GM21360 (cell line): Measurements from ENCODE around the gene TTC27.

ENCODE experiments used
- ATAC-seq: cut with Tn5 transposase; IDR thresholded peaks from one replicate; pipeline ENCODE4 v1.9.1; 2021; ENCODE audit warnings: mild to moderate bottlenecking, moderate library complexity; ENCODE audit not compliant: unreplicated experiment

The TTC27 gene

GRCh38 chr2:32666704-32667103 is 38.9 kb downstream of the TTC27 start:
- ATAC-seq, result no peak

- no peak for ATAC-seq
Measured at GRCh38 chr2:32668254-32668653, 40.4 kb downstream of the TTC27 start.

GRCh38 chr2:32671885-32672533 is 44.2 kb downstream of the TTC27 start:
- no peak for ATAC-seq

- ATAC-seq, result no peak
Measured at GRCh38 chr2:32678825-32679224, 51.0 kb downstream of the TTC27 start.

DNA sequence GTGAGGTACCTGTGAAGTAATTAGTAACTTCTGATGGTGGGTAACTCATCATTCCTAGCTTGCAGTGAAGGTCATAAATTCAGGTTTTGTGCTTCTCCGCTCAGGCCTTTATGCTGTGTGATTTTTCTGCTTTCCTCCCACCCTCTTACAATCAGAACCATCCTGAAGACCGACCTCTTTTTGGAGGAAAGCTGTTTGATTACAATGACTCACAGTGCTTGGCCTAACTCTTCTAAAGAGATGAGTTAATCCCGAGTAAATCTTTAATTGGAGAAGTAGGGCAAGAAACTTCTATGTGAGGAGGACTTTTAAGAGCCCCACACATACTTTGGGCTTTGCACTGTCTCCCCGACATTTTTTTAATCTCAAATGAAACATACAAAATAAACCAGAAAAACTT is 53.1 kb downstream of the TTC27 start:
- ATAC-seq, result no peak

DNA sequence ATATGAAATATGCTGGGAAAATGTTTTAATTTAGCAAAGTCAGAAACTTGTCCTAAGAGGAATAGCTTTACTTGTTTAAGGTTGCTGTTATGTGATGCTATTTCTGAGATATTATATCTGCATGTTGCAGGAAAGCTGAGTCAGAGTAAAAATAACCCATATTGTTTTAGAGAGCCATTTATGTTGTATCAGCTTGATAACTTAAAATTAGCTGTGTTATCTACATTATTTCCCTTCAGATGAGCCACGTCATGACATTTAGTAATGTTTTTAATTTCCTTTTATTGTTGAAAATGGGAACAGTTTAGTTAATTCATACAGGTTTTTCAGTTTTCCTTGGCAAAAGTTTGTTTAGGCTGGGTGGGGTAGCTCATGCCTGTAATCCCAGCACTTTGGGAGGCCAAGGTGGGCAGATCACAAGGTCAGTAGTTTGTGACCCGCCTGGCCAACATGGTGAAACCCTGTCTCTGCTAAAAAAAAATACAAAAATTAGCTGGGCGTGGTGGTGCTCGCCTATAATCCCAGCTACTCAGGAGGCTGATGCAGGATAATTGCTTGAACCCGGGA is 55.8 kb downstream of the TTC27 start:
- ATAC-seq, result no peak

- ATAC-seq, result no peak
Measured at GRCh38 chr2:32688541-32688940, 60.7 kb downstream of the TTC27 start.

GRCh38 chr2:32691678-32692077 is 63.8 kb downstream of the TTC27 start:
- ATAC-seq, result no peak

GRCh38 chr2:32696439-32696838 is 68.6 kb downstream of the TTC27 start:
- no peak for ATAC-seq

GRCh38 chr2:32697156-32697555 is 69.3 kb downstream of the TTC27 start:
- no peak for ATAC-seq

- ATAC-seq, result no peak
Measured at GRCh38 chr2:32699151-32699550, 71.3 kb downstream of the TTC27 start.

- ATAC-seq, result no peak
Measured at GRCh38 chr2:32701806-32702205, 74.0 kb downstream of the TTC27 start.

DNA sequence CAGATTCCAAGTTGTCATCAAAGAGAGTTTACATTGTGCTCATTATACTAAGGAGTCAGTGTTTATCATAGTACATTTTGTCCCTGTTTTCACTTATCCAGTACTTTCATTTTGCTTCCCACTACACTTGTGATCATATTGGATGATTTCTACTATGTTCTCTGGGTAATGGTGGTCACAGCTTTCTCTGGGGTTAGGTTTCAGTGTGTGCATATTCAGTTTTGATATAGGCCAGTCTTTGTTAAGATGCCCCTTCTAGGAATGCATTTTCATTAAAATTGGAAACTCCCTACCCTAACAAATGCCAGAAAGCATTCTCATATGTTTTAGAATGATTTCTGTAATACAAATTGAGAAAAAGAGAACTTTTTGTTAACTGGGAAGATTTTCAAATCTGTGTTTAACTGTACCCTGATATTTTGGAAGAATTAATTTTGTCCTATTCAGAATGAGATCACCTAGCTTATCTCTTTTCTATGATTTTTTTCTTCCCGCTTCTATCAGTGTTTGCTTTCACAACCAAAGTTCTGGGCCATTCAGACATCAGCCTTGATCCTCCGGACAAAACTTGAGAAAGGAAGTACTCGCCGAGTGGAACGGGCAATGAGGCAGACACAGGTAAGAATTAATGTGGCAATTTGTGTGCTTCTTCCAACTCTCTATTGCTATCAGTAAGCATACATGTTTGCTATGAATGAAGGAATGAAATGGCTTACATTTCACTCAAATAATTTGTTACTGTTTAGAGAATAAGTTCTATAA is 74.6 kb downstream of the TTC27 start:
- no peak for ATAC-seq

DNA sequence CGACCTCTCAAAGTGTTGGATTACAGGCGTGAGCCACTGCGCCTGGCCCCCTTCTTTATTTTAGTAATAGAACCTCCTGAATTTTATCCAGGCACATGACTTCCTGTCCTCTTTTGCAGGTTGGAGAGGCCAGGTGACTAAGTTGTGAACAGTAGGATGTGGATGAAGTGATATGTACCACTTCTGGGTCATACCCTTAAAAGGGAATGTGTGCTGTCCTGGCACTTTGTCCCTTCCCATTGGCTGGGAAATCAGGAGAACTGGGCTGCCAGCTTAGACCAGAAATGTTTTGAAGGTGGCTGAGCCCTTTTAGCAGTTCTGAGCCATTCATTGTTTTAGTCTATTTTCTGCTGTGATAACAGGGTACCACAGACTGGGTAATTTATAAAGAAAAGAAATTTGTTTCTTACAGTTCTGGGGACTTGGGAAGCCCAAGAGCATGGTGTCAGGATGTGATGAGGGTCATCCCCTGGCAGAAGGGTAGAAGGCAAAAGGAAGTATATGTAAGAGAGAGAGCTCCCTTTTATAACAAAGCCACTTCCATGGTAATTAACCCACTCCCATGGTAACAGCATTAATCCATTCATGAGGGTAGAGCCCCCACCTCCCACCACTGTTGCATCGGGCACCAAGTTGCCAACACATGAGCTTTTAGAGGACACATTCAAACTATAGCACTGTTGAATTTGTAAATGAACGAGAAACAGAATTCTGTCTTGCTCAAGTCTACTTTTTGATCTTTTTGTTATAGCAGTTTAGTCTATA is 79.1 kb downstream of the TTC27 start:
- no peak for ATAC-seq

- ATAC-seq, result no peak
Measured at GRCh38 chr2:32711219-32711618, 83.4 kb downstream of the TTC27 start.

DNA sequence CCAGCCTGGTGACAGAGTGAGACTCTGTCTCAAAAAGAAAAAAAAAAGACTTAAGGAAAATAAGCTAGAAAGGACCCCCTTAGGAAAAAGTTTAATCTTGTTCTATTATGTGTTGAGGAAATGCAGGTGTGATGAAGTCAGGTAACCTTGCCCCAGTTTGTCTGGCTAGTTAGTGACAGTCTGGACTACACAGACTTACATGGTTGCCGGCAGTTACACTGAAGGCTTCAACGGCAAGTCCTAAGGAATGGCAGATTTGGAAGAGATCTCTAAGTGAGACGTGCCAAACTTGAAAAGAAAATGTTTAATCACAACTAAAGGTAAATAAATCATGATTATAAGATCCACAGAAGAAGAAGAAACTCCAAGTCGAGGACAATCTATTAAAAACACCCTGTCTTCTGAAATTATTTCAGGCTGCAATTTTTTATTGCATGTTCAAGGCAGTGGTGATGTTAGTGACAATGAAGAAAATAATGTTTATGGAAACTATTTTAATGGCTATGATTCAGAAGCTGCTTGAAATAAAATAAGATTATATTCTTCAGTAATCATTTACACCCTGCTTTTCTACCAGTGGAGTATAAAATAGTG is 84.2 kb downstream of the TTC27 start:
- ATAC-seq, result no peak

DNA sequence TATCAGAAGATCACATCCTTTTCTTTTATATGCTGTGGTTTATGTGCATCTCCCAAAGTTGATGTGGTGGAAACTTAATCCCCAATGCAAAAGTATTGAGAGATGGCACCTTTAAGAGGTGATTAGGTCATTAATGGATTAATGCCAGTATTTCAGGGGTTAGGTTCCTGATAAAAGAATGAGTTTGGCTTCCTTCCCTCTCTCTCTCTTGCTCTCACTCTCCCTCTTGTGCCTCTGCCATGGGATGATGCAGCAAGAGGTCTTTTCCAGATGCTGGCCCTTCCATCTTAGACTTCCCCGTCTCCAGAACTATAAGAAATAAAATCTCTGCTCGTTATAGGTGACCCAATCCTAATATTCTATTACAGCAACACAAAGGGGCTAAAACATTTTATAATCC is 85.0 kb downstream of the TTC27 start:
- ATAC-seq, result no peak

DNA sequence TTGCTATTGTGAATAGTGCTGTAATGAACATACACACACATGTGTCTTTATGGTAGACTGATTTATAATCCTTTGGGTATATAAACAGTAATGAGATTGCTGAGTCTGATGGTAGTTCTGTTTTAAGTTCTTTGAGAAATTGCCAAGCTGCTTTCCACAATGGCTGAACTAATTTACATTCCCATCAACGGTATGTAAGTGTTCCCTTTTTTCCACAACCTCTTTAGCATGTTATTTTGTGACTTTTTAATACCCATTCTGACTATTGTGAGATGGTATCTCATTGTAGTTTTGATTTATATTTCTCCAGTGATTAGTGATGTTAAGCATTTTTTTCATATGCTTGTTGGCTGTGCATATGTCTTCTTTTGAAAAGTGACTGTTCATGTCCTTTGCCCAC is 86.7 kb downstream of the TTC27 start:
- no peak for ATAC-seq

DNA sequence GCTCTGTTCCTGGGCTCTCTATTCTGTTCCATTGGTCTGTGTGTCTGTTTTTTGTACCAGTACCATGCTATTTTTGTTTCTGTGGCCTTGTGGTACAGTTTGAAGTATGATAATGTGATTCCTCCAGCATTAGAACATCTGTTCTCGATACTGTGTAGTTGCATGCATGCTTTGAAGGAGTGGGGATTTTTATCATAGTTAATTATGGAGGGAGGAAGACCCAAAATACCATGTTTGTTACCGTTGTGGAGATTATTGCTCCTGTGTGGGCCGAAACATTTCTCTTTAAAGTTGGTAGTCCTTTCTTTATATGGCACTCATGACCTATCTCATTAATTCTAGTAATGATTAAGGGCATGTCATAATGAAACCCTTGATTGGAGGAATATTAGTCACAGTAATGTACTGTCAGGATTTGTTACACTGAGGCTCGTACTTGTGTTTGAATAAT is 87.6 kb downstream of the TTC27 start:
- peak; percentile 90 for ATAC-seq

GRCh38 chr2:32715981-32716380 is 88.1 kb downstream of the TTC27 start:
- no peak for ATAC-seq

DNA sequence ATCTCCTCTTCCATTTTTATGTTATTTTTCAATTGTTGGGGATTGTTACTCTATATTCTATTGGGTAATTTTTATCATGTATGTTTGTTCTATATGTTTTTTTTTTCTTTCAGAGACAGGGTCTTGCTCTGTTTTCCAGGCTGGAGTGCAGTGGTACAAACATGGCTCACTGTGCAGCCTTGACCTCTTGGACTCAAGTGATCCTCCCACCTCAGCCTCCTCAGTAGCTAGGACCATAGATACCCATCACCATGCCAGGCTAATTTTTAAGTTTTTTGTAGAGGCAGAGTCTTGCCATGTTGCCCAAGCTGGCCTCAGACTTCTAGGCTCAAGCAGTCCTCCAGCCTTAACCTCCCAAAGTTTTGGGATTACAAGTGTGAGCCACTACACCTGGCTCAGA is 88.7 kb downstream of the TTC27 start:
- ATAC-seq, result no peak
